Renal pelvis (tissue), 4 donors: ENCODE data around the gene MSANTD4. TPM values are rescaled to one million over a fixed set of nuclear protein-coding genes. Genes with fewer than 3 reads are reported as not detected.
"Not testable (repeated sequence)": the region's sequence is repeated elsewhere in the genome, so short reads cannot be mapped to it uniquely, and the experiment has no call there.

Experiments used
- DNase-seq: peaks from one replicate; pipeline ENCODE4 v3.0.0-alpha.2; 2013
- polyA plus RNA-seq, 3 donors: library from polyadenylated mRNA; unstranded; fragments of 120-200 nt; gene quantifications; one replicate each; pipeline ENCODE4 v1.2.1, GENCODE V29; 2013; ENCODE audit not compliant: insufficient read length in 3 of 3

MSANTD4 gene
- polyA plus RNA-seq, 3 donors, result 29.8 to 33.5 (median 32.1) TPM

GRCh38 chr11:106021181-106021966 lies 666 bp downstream of the MSANTD4 start:
- no peak for DNase-seq

GRCh38 chr11:106017093-106017492 lies 4.9 kb downstream of the MSANTD4 start:
- no peak for DNase-seq

- DNase-seq, result no peak
Measured at GRCh38 chr11:106015066-106015465, 7.0 kb downstream of the MSANTD4 start.

GRCh38 chr11:106014620-106015019 lies 7.4 kb downstream of the MSANTD4 start:
- no peak for DNase-seq

GRCh38 chr11:106014035-106014434 lies 8.0 kb downstream of the MSANTD4 start:
- no peak for DNase-seq

GRCh38 chr11:106012744-106013143 lies 9.3 kb downstream of the MSANTD4 start:
- DNase-seq, result no peak

GRCh38 chr11:106011481-106011880 lies 10.6 kb downstream of the MSANTD4 start:
- DNase-seq, result no peak

- DNase-seq, result not testable (repeated sequence)
Measured at GRCh38 chr11:106003094-106003493, 18.9 kb downstream of the MSANTD4 start.

GRCh38 chr11:106001304-106002012 lies 20.6 kb downstream of the MSANTD4 start:
- DNase-seq, result no peak

GRCh38 chr11:105991888-105992287 lies 30.2 kb downstream of the MSANTD4 start:
- no peak for DNase-seq

GRCh38 chr11:105989124-105989523 lies 32.9 kb downstream of the MSANTD4 start:
- no peak for DNase-seq

GRCh38 chr11:105988197-105988596 lies 33.8 kb downstream of the MSANTD4 start:
- DNase-seq, result no peak

- DNase-seq, result no peak
Measured at GRCh38 chr11:105986554-105986953, 35.5 kb downstream of the MSANTD4 start.

- no peak for DNase-seq
Measured at GRCh38 chr11:105979997-105980703, 41.9 kb downstream of the MSANTD4 start.

GRCh38 chr11:105975128-105975527 lies 46.9 kb downstream of the MSANTD4 start:
- DNase-seq, result no peak

- no peak for DNase-seq
Measured at GRCh38 chr11:105969756-105970155, 52.3 kb downstream of the MSANTD4 start.

GRCh38 chr11:105968021-105968697 lies 53.9 kb downstream of the MSANTD4 start:
- no peak for DNase-seq

- DNase-seq, result no peak
Measured at GRCh38 chr11:105960252-105961245, 61.5 kb downstream of the MSANTD4 start.
